ENCODE data around the gene PC.

Gene PC

GRCh38 chr11:66852466-66853241 lies 105.5 kb downstream of the PC start:
- H3K4me1 ChIP-seq (ENCODE audit: control insufficient read depth in 2 of 2, insufficient read depth in 2 of 2, low read length in 2 of 2) = peaks cover 6 to 11% of the 10 kb centered on the region in 2 donors
- no peak overlapping the region for H3K9ac ChIP-seq (ENCODE audit: low read depth in 1 of 2, low read length in 2 of 2)
- no peaks in the 10 kb centered on the region for H3K27me3 ChIP-seq (ENCODE audit: control insufficient read depth in 2 of 2, insufficient read depth in 2 of 2, low read length in 2 of 2)
- no peak overlapping the region for H3K27ac ChIP-seq (ENCODE audit: low read depth in 2 of 2, low read length in 2 of 2)
- H3K9me3 ChIP-seq (ENCODE audit: control insufficient read depth in 2 of 2, low read length in 2 of 2) = no peaks in the 10 kb centered on the region
- peaks cover 3 to 6% of the 10 kb centered on the region in 2 donors for H3K36me3 ChIP-seq (ENCODE audit: control insufficient read depth in 2 of 2, insufficient read depth in 2 of 2, low read length in 2 of 2)
- no peak overlapping the region for H3K4me3 ChIP-seq (ENCODE audit: low read length in 2 of 2)

- Histone ChIP-seq H3K27me3 (ENCODE audit: control insufficient read depth in 2 of 2, insufficient read depth in 2 of 2, low read length in 2 of 2) (no peaks in the 10 kb centered on the region), H3K27ac (ENCODE audit: low read depth in 2 of 2, low read length in 2 of 2) (no peak overlapping the region), H3K36me3 (ENCODE audit: control insufficient read depth in 2 of 2, insufficient read depth in 2 of 2, low read length in 2 of 2) (peaks cover 6 to 11% of the 10 kb centered on the region in 2 donors), H3K4me3 (ENCODE audit: low read length in 2 of 2) (no peak overlapping the region), H3K9me3 (ENCODE audit: control insufficient read depth in 2 of 2, low read length in 2 of 2) (no peaks in the 10 kb centered on the region), H3K4me1 (ENCODE audit: control insufficient read depth in 2 of 2, insufficient read depth in 2 of 2, low read length in 2 of 2) (peaks cover 6% of the 10 kb centered on the region in 2 donors), H3K9ac (ENCODE audit: low read depth in 1 of 2, low read length in 2 of 2) (no peak overlapping the region)
These were observed 106.3 kb downstream of the PC start for GRCh38 chr11:66851698-66852465.

GRCh38 chr11:66851239-66851596 lies 107.0 kb downstream of the PC start:
- no peak overlapping the region for H3K9ac ChIP-seq (ENCODE audit: low read depth in 1 of 2, low read length in 2 of 2)
- peaks cover 6 to 16% of the 10 kb centered on the region in 2 donors for H3K36me3 ChIP-seq (ENCODE audit: control insufficient read depth in 2 of 2, insufficient read depth in 2 of 2, low read length in 2 of 2)
- H3K9me3 ChIP-seq (ENCODE audit: control insufficient read depth in 2 of 2, low read length in 2 of 2) = no peaks in the 10 kb centered on the region
- peaks cover 6% of the 10 kb centered on the region in 2 donors for H3K4me1 ChIP-seq (ENCODE audit: control insufficient read depth in 2 of 2, insufficient read depth in 2 of 2, low read length in 2 of 2)
- no peak overlapping the region for H3K4me3 ChIP-seq (ENCODE audit: low read length in 2 of 2)
- no peaks in the 10 kb centered on the region for H3K27me3 ChIP-seq (ENCODE audit: control insufficient read depth in 2 of 2, insufficient read depth in 2 of 2, low read length in 2 of 2)
- no peak overlapping the region for H3K27ac ChIP-seq (ENCODE audit: low read depth in 2 of 2, low read length in 2 of 2)

GRCh38 chr11:66850588-66851238 lies 107.5 kb downstream of the PC start:
- no peak overlapping the region for H3K27ac ChIP-seq (ENCODE audit: low read depth in 2 of 2, low read length in 2 of 2)
- no peak overlapping the region for H3K9ac ChIP-seq (ENCODE audit: low read depth in 1 of 2, low read length in 2 of 2)
- no peaks in the 10 kb centered on the region for H3K27me3 ChIP-seq (ENCODE audit: control insufficient read depth in 2 of 2, insufficient read depth in 2 of 2, low read length in 2 of 2)
- peaks cover 3 to 4% of the 10 kb centered on the region in 2 donors for H3K4me1 ChIP-seq (ENCODE audit: control insufficient read depth in 2 of 2, insufficient read depth in 2 of 2, low read length in 2 of 2)
- no peaks in the 10 kb centered on the region for H3K9me3 ChIP-seq (ENCODE audit: control insufficient read depth in 2 of 2, low read length in 2 of 2)
- no peak overlapping the region for H3K4me3 ChIP-seq (ENCODE audit: low read length in 2 of 2)
- peaks cover 7 to 21% of the 10 kb centered on the region in 2 donors for H3K36me3 ChIP-seq (ENCODE audit: control insufficient read depth in 2 of 2, insufficient read depth in 2 of 2, low read length in 2 of 2)

GRCh38 chr11:66850235-66850587 lies 108.0 kb downstream of the PC start:
- peaks cover 10 to 26% of the 10 kb centered on the region in 2 donors for H3K36me3 ChIP-seq (ENCODE audit: control insufficient read depth in 2 of 2, insufficient read depth in 2 of 2, low read length in 2 of 2)
- H3K9me3 ChIP-seq (ENCODE audit: control insufficient read depth in 2 of 2, low read length in 2 of 2) = no peaks in the 10 kb centered on the region
- H3K4me1 ChIP-seq (ENCODE audit: control insufficient read depth in 2 of 2, insufficient read depth in 2 of 2, low read length in 2 of 2) = no peaks in the 10 kb centered on the region
- H3K4me3 ChIP-seq (ENCODE audit: low read length in 2 of 2) = no peak overlapping the region
- H3K9ac ChIP-seq (ENCODE audit: low read depth in 1 of 2, low read length in 2 of 2) = no peak overlapping the region
- no peaks in the 10 kb centered on the region for H3K27me3 ChIP-seq (ENCODE audit: control insufficient read depth in 2 of 2, insufficient read depth in 2 of 2, low read length in 2 of 2)
- no peak overlapping the region for H3K27ac ChIP-seq (ENCODE audit: low read depth in 2 of 2, low read length in 2 of 2)

- H3K9ac ChIP-seq (ENCODE audit: low read depth in 1 of 2, low read length in 2 of 2) = no peak overlapping the region
- H3K4me3 ChIP-seq (ENCODE audit: low read length in 2 of 2) = no peak overlapping the region
- no peaks in the 10 kb centered on the region for H3K27me3 ChIP-seq (ENCODE audit: control insufficient read depth in 2 of 2, insufficient read depth in 2 of 2, low read length in 2 of 2)
- H3K9me3 ChIP-seq (ENCODE audit: control insufficient read depth in 2 of 2, low read length in 2 of 2) = no peaks in the 10 kb centered on the region
- H3K36me3 ChIP-seq (ENCODE audit: control insufficient read depth in 2 of 2, insufficient read depth in 2 of 2, low read length in 2 of 2) = peaks cover 10 to 30% of the 10 kb centered on the region in 2 donors
- H3K27ac ChIP-seq (ENCODE audit: low read depth in 2 of 2, low read length in 2 of 2) = no peak overlapping the region
- H3K4me1 ChIP-seq (ENCODE audit: control insufficient read depth in 2 of 2, insufficient read depth in 2 of 2, low read length in 2 of 2) = peaks cover 1 to 3% of the 10 kb centered on the region in 2 donors
These were observed 108.5 kb downstream of the PC start for GRCh38 chr11:66849501-66850234.

GRCh38 chr11:66848671-66849500 lies 109.3 kb downstream of the PC start:
- no peak overlapping the region for H3K27ac ChIP-seq (ENCODE audit: low read depth in 2 of 2, low read length in 2 of 2)
- H3K27me3 ChIP-seq (ENCODE audit: control insufficient read depth in 2 of 2, insufficient read depth in 2 of 2, low read length in 2 of 2) = no peaks in the 10 kb centered on the region
- peaks cover 10 to 30% of the 10 kb centered on the region in 2 donors for H3K36me3 ChIP-seq (ENCODE audit: control insufficient read depth in 2 of 2, insufficient read depth in 2 of 2, low read length in 2 of 2)
- H3K4me1 ChIP-seq (ENCODE audit: control insufficient read depth in 2 of 2, insufficient read depth in 2 of 2, low read length in 2 of 2) = peaks cover 9 to 11% of the 10 kb centered on the region in 2 donors
- no peaks in the 10 kb centered on the region for H3K9me3 ChIP-seq (ENCODE audit: control insufficient read depth in 2 of 2, low read length in 2 of 2)
- no peak overlapping the region for H3K9ac ChIP-seq (ENCODE audit: low read depth in 1 of 2, low read length in 2 of 2)
- no peak overlapping the region for H3K4me3 ChIP-seq (ENCODE audit: low read length in 2 of 2)

- Histone ChIP-seq H3K4me1 (ENCODE audit: control insufficient read depth in 2 of 2, insufficient read depth in 2 of 2, low read length in 2 of 2) (peaks cover 13 to 14% of the 10 kb centered on the region in 2 donors), H3K27ac (ENCODE audit: low read depth in 2 of 2, low read length in 2 of 2) (no peak overlapping the region), H3K36me3 (ENCODE audit: control insufficient read depth in 2 of 2, insufficient read depth in 2 of 2, low read length in 2 of 2) (peaks cover 10 to 30% of the 10 kb centered on the region in 2 donors), H3K9ac (ENCODE audit: low read depth in 1 of 2, low read length in 2 of 2) (no peak overlapping the region), H3K4me3 (ENCODE audit: low read length in 2 of 2) (no peak overlapping the region), H3K9me3 (ENCODE audit: control insufficient read depth in 2 of 2, low read length in 2 of 2) (no peaks in the 10 kb centered on the region), H3K27me3 (ENCODE audit: control insufficient read depth in 2 of 2, insufficient read depth in 2 of 2, low read length in 2 of 2) (no peaks in the 10 kb centered on the region)
These were observed 110.5 kb downstream of the PC start for GRCh38 chr11:66847461-66848232.

- Histone ChIP-seq H3K27ac (ENCODE audit: low read depth in 2 of 2, low read length in 2 of 2) (no peak overlapping the region), H3K9me3 (ENCODE audit: control insufficient read depth in 2 of 2, low read length in 2 of 2) (no peaks in the 10 kb centered on the region), H3K36me3 (ENCODE audit: control insufficient read depth in 2 of 2, insufficient read depth in 2 of 2, low read length in 2 of 2) (peaks cover 10 to 30% of the 10 kb centered on the region in 2 donors), H3K27me3 (ENCODE audit: control insufficient read depth in 2 of 2, insufficient read depth in 2 of 2, low read length in 2 of 2) (no peaks in the 10 kb centered on the region), H3K9ac (ENCODE audit: low read depth in 1 of 2, low read length in 2 of 2) (no peak overlapping the region), H3K4me1 (ENCODE audit: control insufficient read depth in 2 of 2, insufficient read depth in 2 of 2, low read length in 2 of 2) (peaks cover 21% of the 10 kb centered on the region in 2 donors), H3K4me3 (ENCODE audit: low read length in 2 of 2) (no peak overlapping the region)
These were observed 111.5 kb downstream of the PC start for GRCh38 chr11:66846671-66847091.
